CD4-positive, alpha-beta T cell treated with Interleukin-17A for 4 hours (primary cell): ENCODE data around the gene STARD3.
A peak's percentile ranks its signal among the peaks of the same experiment; 100 is the strongest.

Experiments used
- DNase-seq: peaks from one replicate; pipeline ENCODE4 v3.0.0-alpha.2; 2020; ENCODE audit warnings: mixed read lengths

STARD3 gene

DNA sequence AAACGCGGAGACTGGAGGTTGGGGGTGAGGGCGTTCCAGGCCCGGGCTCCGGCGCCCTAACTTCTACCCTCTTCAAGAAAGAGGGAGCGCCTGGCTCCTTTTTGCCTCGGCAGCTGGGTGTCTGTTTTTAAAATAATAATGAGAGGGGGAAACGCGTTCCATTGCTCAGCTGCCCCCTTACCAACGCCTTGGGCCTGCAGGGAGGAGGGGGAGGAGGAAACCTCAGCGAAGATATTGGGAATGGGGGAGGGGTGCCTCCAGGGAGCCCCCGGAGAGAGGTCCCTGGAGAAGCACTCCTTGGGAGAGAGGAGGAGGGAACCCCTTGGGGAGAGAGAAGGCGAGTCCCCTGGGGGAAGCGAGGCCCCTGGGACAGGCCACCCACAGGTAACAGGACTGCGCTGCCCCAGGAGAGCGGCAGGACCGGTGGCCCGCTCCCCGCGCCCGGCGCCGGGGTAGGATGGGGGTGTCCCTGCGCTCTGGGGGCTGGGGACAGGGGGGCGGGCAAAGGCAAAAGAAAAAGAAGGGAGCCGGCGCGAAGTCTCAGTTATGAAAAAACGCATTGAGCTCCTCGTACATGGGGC is 31.9 kb upstream of the STARD3 start:
- no peak for DNase-seq

GRCh38 chr17:39605492-39606433 is 31.2 kb upstream of the STARD3 start:
- DNase-seq, result no peak

- no peak for DNase-seq
Observed at GRCh38 chr17:39606434-39607056, 30.4 kb upstream of the STARD3 start.

DNA sequence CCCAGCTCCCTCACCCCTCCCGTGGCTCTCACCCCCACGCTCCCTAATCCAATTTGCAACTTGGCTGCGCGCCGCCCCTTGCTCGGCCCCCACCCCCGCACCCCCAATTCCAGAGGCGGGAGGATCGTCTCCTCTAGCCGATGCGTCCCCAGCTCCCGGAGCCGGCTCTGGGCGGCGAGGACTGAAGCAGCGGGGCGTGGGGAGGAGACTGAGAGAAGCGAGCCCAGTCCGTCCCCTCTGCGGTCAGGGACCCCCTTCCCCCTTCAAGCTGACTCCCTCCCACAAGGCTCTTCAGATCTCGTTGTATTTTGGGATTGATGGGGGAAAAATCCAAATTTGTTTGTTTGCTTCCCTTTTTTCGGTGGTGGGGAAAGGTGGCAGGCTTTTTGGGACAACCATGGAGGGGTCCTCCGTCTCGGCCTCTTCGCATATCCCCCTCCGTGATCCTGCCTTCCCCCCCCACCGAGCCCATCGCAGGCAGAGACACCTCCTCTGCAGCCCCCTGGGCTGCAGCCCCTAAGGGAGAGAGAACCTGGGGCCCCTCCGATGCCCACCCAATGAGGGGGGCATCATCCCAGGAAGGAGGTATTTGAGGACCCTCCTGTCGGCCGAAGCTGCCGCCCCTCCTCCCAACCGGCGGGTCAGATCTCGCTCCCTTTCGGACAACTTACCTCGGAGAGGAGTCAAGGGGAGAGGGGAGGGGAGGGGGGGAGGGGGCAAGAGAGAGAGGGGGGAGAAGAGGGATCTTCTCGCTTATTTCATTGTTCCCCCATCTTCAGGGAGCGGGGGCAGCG is 29.7 kb upstream of the STARD3 start:
- no peak for DNase-seq

GRCh38 chr17:39607851-39608130 is 29.2 kb upstream of the STARD3 start, which contains the start of gene NEUROD2:
Gene NEUROD2, minus strand, starts transcription at chr17:39607920. Its CDS starts 1,321 bp downstream, at chr17:39606599.
- DNase-seq, result no peak

GRCh38 chr17:39608142-39608981 is 28.6 kb upstream of the STARD3 start:
- DNase-seq, result no peak

GRCh38 chr17:39609416-39610025 is 27.4 kb upstream of the STARD3 start:
- DNase-seq, result no peak

DNA sequence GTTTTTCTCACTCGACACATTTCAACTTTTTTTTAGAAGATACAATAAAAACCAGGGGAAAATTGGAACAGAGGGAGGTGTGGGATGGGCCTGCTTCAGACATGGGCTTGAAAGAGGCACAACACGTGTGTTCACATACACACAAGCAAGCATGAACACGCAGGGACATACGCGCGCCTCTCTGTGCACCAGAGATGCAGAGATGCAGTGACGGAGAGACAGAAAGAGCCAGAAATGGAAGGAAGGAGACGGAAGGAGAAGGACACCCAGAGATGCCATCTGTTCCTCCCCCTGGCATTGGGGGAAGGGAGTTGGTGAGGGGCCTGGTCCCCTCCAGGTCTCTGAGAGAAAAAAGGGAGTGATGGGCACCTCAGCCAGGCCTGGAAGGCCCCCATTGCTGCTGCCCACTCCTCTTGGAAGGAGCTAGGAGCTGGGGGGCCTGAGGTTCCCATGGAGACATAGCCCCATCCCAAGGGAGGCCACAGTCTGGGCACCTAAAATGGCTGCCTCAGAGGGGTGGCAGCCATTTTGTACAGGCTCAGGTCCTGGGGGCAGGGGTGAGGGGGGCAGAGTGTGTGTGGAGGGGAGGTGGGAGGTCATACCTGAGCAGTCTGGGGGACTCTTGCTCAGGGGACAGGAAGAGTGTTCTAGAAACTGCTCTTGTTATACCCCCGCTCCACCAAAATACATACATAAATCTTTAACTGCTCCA is 25.4 kb upstream of the STARD3 start:
- no peak for DNase-seq

DNA sequence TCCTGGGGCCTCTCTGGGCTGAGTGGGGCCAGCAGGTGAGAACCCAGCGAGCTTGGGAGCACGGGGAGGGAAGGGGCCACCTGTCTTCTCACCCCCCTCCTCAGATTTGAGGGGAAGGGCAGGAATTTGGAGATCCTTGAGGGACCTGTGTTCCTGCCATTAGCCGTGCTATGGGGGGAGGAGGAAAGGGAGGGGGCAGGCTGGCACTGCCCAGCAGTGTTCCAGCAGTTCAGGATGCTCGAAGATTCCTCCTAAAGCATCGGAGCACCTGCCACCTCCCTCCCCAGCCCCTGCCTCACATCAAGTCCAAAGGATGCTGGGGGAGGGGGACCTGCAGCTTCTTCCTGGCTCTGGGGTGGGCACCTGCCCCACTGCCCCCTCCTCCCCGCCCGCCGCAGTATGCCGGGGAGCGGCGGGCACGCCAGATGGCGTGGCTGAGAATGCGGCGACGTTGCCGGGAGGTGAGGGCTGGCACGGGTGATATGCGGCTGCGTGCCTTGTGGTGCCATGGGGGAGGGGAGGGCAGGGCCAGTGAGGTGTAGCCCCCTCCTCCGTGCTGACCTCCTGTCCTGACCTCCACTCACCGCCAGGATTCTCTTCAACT is 24.6 kb upstream of the STARD3 start:
- DNase-seq, result no peak

DNA sequence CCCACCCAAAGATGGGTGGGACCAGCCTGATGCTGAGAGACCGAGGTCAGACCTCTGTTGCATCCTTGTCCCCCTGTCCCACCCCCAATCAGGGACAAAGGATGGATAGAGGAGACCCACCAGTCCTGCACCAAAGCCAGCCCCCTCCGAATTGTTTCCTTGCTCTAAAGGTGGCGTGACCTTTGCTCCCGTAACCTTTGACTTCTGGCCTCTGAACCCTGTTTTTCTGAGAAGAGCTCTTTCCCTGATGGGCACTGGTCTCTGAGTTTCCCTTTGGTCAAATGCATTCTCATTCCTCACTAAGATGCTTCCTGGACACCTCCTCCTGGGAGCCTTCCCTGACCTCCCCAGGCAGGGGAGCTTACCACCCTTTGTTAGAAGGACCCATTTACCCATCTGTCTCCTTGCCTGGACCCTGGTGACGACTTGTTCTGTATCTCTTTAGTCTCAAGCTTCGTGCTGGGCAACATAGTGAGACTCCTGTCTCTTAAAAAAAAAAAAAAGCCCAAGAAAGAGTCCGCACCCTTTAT is 23.9 kb upstream of the STARD3 start:
- DNase-seq, result no peak

- DNase-seq, result no peak
Observed at GRCh38 chr17:39614545-39615157, 22.3 kb upstream of the STARD3 start.

DNA sequence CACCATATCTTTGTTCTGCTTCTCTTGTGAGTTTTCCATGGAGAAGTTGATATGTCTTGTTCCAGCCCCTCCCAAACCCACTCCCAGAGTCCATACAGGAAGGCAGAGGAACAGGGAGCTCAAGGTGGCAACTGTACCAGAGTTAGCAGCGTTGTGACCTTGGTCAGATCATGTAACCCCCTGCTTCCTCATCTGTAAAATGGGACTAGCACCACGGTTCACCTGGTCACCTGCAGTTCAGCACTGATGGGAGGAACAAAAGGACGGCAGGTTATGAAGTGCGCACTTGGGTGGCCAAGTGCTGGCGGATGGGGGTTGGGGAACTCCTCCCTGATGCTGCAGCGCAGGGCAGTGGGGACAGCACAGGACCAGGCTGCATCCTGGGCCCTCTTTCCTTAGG is 21.5 kb upstream of the STARD3 start:
- DNase-seq, result no peak

GRCh38 chr17:39617100-39617445 is 19.9 kb upstream of the STARD3 start:
- DNase-seq, result no peak

- DNase-seq, result peak; percentile 69
Observed at GRCh38 chr17:39617446-39618245, 19.3 kb upstream of the STARD3 start.

- DNase-seq, result no peak
Observed at GRCh38 chr17:39618246-39618913, 18.6 kb upstream of the STARD3 start.

GRCh38 chr17:39618956-39619785 is 17.8 kb upstream of the STARD3 start:
- DNase-seq, result no peak

DNA sequence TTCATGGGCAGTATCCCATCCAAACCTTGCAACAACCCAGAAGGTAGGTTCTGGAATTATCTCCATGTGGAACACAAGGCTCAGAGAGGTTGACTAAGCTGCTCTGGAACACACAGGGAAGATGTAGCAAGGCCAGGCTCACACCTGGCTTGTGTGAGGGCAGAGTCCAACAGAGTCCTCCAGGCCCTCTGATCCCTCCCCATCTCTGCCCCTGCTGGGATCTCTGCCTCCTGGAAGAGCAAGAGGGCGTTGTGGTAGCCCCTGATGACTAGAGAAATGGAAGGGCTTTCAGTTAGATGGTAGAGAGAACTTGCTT is 17.2 kb upstream of the STARD3 start:
- DNase-seq, result no peak
